ENCODE results near the gene IL11RA. TPM values are rescaled to one million over a fixed set of nuclear protein-coding genes. Genes with fewer than 3 reads are reported as not detected.

The IL11RA gene
- polyA plus RNA-seq, 12 donors, result 75.0 to 183 (median 124) TPM; not detected in 1

- no peak for DNase-seq
These were observed 32.2 kb downstream of the IL11RA start for GRCh38 chr9:34684145-34684544.

- no peak for DNase-seq
These were observed 32.8 kb downstream of the IL11RA start for GRCh38 chr9:34684816-34685215.

GRCh38 chr9:34685591-34685990 is 33.6 kb downstream of the IL11RA start:
- DNase-seq, result no peak

GRCh38 chr9:34686231-34686630 is 34.2 kb downstream of the IL11RA start:
- DNase-seq, result no peak

GRCh38 chr9:34686732-34687131 is 34.7 kb downstream of the IL11RA start:
- DNase-seq, result no peak

GRCh38 chr9:34687276-34688030 is 35.5 kb downstream of the IL11RA start:
- DNase-seq, result no peak

- DNase-seq, result no peak
These were observed 36.5 kb downstream of the IL11RA start for GRCh38 chr9:34688329-34689115.

GRCh38 chr9:34689116-34689470 is 37.1 kb downstream of the IL11RA start:
- no peak for DNase-seq

GRCh38 chr9:34689512-34689911 is 37.5 kb downstream of the IL11RA start:
- DNase-seq, result no peak

GRCh38 chr9:34690983-34691935 is 39.3 kb downstream of the IL11RA start, which contains the start of gene CCL19:
TSS of gene CCL19 (minus strand) at chr9:34691276. CDS start at chr9:34691139, 137 bp downstream.
- DNase-seq, result no peak

GRCh38 chr9:34691936-34692315 is 39.9 kb downstream of the IL11RA start:
- no peak for DNase-seq

- DNase-seq, result no peak
These were observed 41.6 kb downstream of the IL11RA start for GRCh38 chr9:34693560-34693959.

- no peak for DNase-seq
These were observed 42.8 kb downstream of the IL11RA start for GRCh38 chr9:34694811-34695210.

GRCh38 chr9:34701023-34701768 is 49.2 kb downstream of the IL11RA start:
- peak; percentile 58 for DNase-seq

- peak; percentile 86 for DNase-seq
These were observed 50.1 kb downstream of the IL11RA start for GRCh38 chr9:34701769-34702736.

- DNase-seq, result no peak
These were observed 55.1 kb downstream of the IL11RA start for GRCh38 chr9:34707130-34707529.

- no peak for DNase-seq
These were observed 57.4 kb downstream of the IL11RA start for GRCh38 chr9:34709196-34709978.

- peak; percentile 16 for DNase-seq
These were observed 58.0 kb downstream of the IL11RA start, which contains the start of gene CCL21 for GRCh38 chr9:34710023-34710422. TSS of gene CCL21 (minus strand) at chr9:34710136. CDS start at chr9:34710066, 70 bp downstream.
